HCT116 (cell line): ENCODE measurements around the gene NCBP2L.

Source experiments
- CTCF ChIP-seq, 3 experiments: fragments of 200-600 bp in 1 of 3; sonication (generic) in 1 of 3; IDR thresholded peaks in 2 of 3; conservative IDR thresholded peaks in 1 of 3; 2 replicates each; pipeline ENCODE4 v1.5.1; 2012 to 2017; ENCODE audit warnings: low read depth in 2 of 3, low read length in 2 of 3, antibody characterized with exemption in 1 of 3, borderline replicate concordance in 1 of 3, control low read depth in 1 of 3, mild to moderate bottlenecking in 1 of 3, mixed read lengths in 1 of 3, mixed run types in 1 of 3, moderate library complexity in 1 of 3; ENCODE audit not compliant: insufficient read depth in 1 of 3
- EZH2 ChIP-seq: fragments of 200-600 bp; sonication (generic); IDR thresholded peaks from 2 replicates; pipeline ENCODE4 v1.6.1; 2017; ENCODE audit warnings: antibody characterized with exemption, mixed run types
- EZH2phosphoT487 ChIP-seq: fragments of 200-600 bp; IDR thresholded peaks from 2 replicates; pipeline ENCODE4 v1.6.1; 2018; ENCODE audit warnings: antibody characterized with exemption, borderline replicate concordance
- SIN3A ChIP-seq: IDR thresholded peaks from 2 replicates; pipeline ENCODE4 v1.6.1; 2012; ENCODE audit warnings: low read depth

DNA sequence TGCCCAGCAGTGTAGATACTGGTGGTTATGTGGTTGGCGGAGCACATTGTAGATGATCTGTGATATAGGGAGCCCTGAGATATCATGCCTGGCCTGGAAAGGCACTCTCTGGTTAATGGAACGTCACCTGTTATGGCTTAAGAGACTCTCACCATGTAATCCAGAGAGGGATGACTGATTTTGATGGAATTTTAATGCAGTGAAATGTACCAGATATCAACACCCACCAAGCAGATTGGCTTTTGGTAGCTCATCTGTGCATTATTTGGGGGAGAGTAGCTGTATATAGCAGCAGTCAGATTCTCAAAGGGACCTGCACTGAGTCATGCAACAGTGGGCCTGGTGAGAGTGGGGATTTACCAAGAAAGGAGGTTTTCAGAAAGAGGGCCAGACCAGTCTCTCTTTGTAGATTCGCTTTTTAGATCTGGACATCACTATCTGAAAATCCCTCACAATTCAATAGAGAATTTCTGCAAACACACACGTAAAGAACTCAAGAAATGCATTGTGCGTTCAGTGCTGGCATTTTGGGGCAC lies 19.2 kb upstream of the NCBP2L start:
- TF ChIP-seq CTCF (IDR thresholded peaks at IDR 0.05 in 2 of 3, conservative IDR thresholded peaks at IDR 0.05 in 1 of 3; ENCODE audit: borderline replicate concordance in 1 of 3, insufficient read depth in 1 of 3, low read depth in 2 of 3, low read length in 2 of 3) (no peak), EZH2phosphoT487 (no peak), SIN3A (no peak), EZH2 (no peak)
